ENCODE results near the gene NPPC. TPM values are rescaled to one million over a fixed set of nuclear protein-coding genes. Genes with fewer than 3 reads are reported as not detected.
A peak's percentile ranks its signal among the peaks of the same experiment; 100 is the strongest.

Gene NPPC
- total RNA-seq, 1 experiment from 2014 or later: 0.98 TPM

GRCh38 chr2:231900486-231900942 lies 25.7 kb downstream of the NPPC start (continued):
- TF ChIP-seq ZBTB43 (CRISPR knock-in tag; IDR thresholded peaks at IDR 0.05) (no peak), ERG (CRISPR knock-in tag; IDR thresholded peaks at IDR 0.05) (peak; percentile 79), ZBTB21 (CRISPR knock-in tag; IDR thresholded peaks at IDR 0.05; ENCODE audit: borderline replicate concordance) (no peak), ETV6 (CRISPR knock-in tag; IDR thresholded peaks at IDR 0.05) (no peak), TCF7 (CRISPR knock-in tag; IDR thresholded peaks at IDR 0.05; ENCODE audit: low read depth) (no peak), NFE2L1 (CRISPR knock-in tag; IDR thresholded peaks at IDR 0.05) (no peak), ARID4B (CRISPR knock-in tag; IDR thresholded peaks at IDR 0.05; ENCODE audit: borderline replicate concordance) (no peak), ZNF416 (CRISPR knock-in tag; IDR thresholded peaks at IDR 0.05) (no peak), CDX4 (CRISPR knock-in tag; IDR thresholded peaks at IDR 0.05; ENCODE audit: borderline replicate concordance) (no peak), TEAD1 (CRISPR knock-in tag; IDR thresholded peaks at IDR 0.05) (no peak), SMAD3 (CRISPR knock-in tag; IDR thresholded peaks at IDR 0.05; ENCODE audit: borderline replicate concordance) (no peak), IRF2 (CRISPR knock-in tag; IDR thresholded peaks at IDR 0.05; ENCODE audit: borderline replicate concordance, low read depth) (no peak), OVOL2 (CRISPR knock-in tag; IDR thresholded peaks at IDR 0.05; ENCODE audit: borderline replicate concordance) (no peak), ATF1 (CRISPR knock-in tag; IDR thresholded peaks at IDR 0.05) (no peak), USF2 (CRISPR knock-in tag; IDR thresholded peaks at IDR 0.05) (no peak), FOXP4 (CRISPR knock-in tag; IDR thresholded peaks at IDR 0.05) (no peak), RORB (CRISPR knock-in tag; IDR thresholded peaks at IDR 0.05) (no peak), GTF2I (CRISPR knock-in tag; conservative IDR thresholded peaks at IDR 0.05) (no peak), JAZF1 (CRISPR knock-in tag; IDR thresholded peaks at IDR 0.05) (no peak)
- TF ChIP-seq, protein P1, sequence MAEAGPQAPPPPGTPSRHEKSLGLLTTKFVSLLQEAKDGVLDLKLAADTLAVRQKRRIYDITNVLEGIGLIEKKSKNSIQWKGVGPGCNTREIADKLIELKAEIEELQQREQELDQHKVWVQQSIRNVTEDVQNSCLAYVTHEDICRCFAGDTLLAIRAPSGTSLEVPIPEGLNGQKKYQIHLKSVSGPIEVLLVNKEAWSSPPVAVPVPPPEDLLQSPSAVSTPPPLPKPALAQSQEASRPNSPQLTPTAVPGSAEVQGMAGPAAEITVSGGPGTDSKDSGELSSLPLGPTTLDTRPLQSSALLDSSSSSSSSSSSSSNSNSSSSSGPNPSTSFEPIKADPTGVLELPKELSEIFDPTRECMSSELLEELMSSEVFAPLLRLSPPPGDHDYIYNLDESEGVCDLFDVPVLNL (CRISPR knock-in tag; IDR thresholded peaks at IDR 0.05; ENCODE audit: borderline replicate concordance, low read depth): no peak
- TF ChIP-seq, protein P2, sequence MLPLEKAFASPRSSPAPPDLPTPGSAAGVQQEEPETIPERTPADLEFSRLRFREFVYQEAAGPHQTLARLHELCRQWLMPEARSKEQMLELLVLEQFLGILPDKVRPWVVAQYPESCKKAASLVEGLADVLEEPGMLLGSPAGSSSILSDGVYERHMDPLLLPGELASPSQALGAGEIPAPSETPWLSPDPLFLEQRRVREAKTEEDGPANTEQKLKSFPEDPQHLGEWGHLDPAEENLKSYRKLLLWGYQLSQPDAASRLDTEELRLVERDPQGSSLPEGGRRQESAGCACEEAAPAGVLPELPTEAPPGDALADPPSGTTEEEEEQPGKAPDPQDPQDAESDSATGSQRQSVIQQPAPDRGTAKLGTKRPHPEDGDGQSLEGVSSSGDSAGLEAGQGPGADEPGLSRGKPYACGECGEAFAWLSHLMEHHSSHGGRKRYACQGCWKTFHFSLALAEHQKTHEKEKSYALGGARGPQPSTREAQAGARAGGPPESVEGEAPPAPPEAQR (CRISPR knock-in tag; IDR thresholded peaks at IDR 0.05): no peak
- TF ChIP-seq, protein P3, sequence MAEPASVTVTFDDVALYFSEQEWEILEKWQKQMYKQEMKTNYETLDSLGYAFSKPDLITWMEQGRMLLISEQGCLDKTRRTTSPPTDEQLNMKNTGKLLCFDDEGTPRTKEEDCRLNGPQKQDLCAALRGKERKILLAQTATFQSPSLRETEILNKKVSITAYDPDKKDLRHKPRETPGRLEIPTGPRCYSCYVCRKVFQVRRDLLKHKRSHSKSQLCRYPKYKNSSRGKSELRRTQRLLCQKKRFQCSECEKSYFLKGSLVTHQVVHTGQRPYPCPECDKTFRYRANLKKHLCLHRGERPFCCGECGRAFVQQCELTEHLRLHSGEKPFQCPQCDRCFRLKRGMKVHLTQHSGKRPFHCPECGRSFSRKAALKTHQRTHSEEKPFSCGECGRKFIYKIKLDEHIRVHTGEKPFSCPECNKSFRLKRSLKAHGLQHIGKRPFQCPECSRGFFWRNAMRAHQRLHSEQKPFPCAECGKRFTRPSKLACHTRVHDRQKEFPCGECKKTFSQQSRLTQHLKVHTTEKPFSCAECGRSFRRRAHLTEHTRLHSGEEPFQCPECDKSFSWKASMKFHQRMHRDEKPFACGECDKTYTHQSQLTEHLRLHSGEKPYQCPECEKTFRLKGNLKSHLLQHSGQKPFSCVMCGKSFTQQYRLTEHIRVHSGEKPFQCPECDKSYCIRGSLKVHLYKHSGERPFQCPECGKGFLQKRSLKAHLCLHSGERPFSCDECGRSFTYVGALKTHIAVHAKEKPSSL (CRISPR knock-in tag; conservative IDR thresholded peaks at IDR 0.05): no peak
- TF ChIP-seq, protein P4, sequence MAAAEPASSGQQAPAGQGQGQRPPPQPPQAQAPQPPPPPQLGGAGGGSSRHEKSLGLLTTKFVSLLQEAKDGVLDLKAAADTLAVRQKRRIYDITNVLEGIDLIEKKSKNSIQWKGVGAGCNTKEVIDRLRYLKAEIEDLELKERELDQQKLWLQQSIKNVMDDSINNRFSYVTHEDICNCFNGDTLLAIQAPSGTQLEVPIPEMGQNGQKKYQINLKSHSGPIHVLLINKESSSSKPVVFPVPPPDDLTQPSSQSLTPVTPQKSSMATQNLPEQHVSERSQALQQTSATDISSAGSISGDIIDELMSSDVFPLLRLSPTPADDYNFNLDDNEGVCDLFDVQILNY (CRISPR knock-in tag; IDR thresholded peaks at IDR 0.05): no peak
